H54 (cell line): ENCODE results near the gene PTGDS.

Experiments used
- DNase-seq: peaks from one replicate; pipeline ENCODE4 v3.0.0; 2011; ENCODE audit warnings: low spot score, mixed read lengths; ENCODE audit not compliant: insufficient read length
- FAIRE-seq: peaks from 3 replicates; lab custom pipeline; 2011; peaks lifted over from hg19 to GRCh38; lab: Jason Lieb, UNC
- POLR2A ChIP-seq: IDR thresholded peaks from 2 replicates; pipeline ENCODE4 v1.6.1; 2011; ENCODE audit warnings: low read depth, mild to moderate bottlenecking, low read length

Gene PTGDS

DNA sequence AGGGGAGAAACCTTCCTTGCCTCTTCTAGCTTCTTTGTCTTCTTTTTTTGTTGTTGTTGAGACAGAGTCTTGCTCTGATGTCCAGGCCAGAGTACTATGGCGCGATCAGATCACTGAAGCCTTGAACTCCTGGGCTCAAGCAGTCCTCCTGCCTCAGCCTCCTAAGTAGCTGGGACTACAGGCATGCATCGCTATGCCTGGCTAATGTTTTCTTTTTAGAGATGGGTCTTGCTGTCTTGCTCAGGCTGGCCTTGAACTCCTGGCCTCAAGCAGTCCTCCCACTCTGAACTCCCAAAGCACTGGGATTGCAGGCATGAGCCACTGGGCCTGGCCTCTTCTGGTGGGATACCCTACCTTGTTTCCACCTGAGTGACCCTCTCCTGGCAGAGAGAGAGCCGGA lies 11.6 kb downstream of the PTGDS start:
- FAIRE-seq (no peak), DNase-seq (no peak)
- TF ChIP-seq POLR2A, result no peak

- FAIRE-seq (no peak), DNase-seq (no peak)
- TF ChIP-seq POLR2A, result no peak
Observed at GRCh38 chr9:136990242-136990911, 13.1 kb downstream of the PTGDS start.

DNA sequence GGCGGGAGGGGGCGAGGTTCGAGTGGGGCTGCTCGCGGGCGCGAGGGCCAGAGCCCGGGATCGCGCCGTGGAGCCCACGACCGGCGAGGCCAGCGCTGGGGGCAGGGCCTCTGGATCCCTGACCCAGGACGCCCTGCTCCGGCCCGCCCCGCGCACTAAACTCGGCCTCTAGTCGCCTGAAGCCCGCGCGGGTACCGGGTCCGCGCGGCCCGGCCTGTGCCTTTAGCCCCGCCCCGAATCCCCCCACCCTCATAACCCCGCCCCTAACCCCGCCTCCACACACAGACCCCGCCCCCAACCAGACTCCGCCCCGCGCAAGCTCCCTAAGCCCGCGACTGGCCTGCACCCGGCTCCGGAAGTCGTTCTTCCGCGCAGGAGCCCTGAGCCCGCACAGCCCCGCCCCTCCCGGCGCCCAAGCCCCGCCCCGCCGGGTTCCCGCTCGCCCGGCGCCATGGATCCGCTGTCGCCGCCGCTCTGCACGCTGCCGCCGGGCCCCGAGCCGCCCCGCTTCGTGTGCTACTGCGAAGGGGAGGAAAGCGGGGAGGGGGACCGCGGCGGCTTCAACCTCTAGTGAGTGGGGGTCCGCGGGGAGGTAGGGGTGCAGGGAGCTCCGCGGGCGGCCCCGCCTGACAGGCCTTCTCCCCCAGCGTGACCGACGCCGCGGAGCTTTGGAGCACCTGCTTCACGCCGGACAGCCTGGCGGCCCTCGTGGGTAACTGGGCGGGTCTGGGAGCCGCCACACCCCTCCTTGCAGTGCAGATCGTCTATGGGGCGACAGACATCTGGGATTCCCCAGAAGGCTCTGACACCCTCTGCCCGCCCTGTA lies 14.9 kb downstream of the PTGDS start, which contains the start of gene PAXX:
Gene PAXX (plus strand): TSS at position 430 of the 826 bp plus-strand sequence. CDS start 22 bp downstream, at position 452.
- TF ChIP-seq POLR2A, result peak; percentile 61
- DNase-seq (peak; percentile 100), FAIRE-seq (no peak)

DNA sequence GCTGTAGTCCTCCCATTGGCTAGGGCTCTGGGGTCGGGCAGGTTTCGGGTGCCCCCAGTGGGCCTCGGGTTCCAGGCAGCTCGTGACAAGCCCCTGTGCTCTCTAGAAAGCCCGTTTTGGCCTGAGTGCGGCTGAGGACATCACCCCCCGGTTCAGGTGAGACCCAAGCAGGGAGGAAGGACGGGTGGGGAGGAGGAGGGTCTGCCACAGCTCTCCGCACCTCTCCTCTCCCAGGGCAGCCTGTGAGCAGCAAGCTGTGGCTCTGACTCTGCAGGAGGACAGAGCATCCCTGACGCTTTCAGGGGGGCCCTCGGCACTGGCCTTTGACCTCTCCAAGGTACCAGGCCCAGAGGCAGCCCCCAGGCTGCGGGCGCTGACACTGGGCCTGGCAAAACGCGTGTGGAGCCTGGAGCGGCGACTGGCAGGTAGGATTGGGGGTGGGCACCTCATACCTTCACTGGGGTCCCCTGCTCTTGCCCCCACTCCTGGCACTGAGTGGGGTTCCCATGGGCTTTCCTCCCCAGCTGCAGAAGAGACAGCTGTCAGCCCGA lies 15.6 kb downstream of the PTGDS start:
- no peak for FAIRE-seq
- peak; percentile 0; the same call in 1 of the 2 replicates for TF ChIP-seq POLR2A

GRCh38 chr9:136994180-136994887 lies 17.0 kb downstream of the PTGDS start:
- TF ChIP-seq POLR2A, result no peak
- no peak for FAIRE-seq
- no peak for DNase-seq

More for the DNA sequence above, 15.6 kb downstream of the PTGDS start:
- no peak for DNase-seq

GRCh38 chr9:136994888-136995230 lies 17.6 kb downstream of the PTGDS start:
- DNase-seq (no peak), FAIRE-seq (no peak)
- TF ChIP-seq POLR2A, result no peak; the same call in 1 of the 2 replicates

DNA sequence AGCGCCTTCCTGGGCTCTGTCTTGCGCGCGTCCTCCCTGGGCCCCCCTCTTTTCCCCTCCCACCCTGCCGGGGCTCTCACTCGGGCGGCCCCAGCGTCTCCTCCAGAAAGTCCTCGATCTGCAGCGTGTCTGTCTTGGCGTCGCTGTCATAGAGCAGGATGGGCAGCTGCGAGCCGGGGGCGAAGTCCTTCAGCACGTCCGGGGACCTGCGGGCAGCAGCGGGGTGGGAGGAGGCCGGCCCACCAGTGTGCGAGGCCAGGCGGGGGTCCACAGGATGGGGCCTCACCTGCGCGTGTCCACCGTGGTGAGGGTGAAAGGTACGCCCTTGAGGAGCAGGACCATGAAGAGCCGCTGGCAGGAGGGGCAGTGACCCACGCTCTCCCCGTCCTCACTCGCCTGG lies 18.1 kb downstream of the PTGDS start:
- no peak for FAIRE-seq
- no peak for DNase-seq
- no peak for TF ChIP-seq POLR2A

GRCh38 chr9:136995772-136996311 lies 18.5 kb downstream of the PTGDS start:
- TF ChIP-seq POLR2A, result no peak
- FAIRE-seq (no peak), DNase-seq (peak; percentile 94)

- TF ChIP-seq POLR2A, result peak; percentile 69
- peak; percentile 99 for DNase-seq
- FAIRE-seq, result no peak
Observed at GRCh38 chr9:136996361-136997292, 19.3 kb downstream of the PTGDS start, which contains the start of gene CLIC3. CLIC3 (minus strand) TSS chr9:136996568; CDS start chr9:136996543, 25 bp downstream.

GRCh38 chr9:136997371-136997770 lies 20.1 kb downstream of the PTGDS start:
- FAIRE-seq (no peak), DNase-seq (no peak)
- TF ChIP-seq POLR2A, result no peak

GRCh38 chr9:136997830-136998234 lies 20.5 kb downstream of the PTGDS start:
- FAIRE-seq, result no peak
- no peak for TF ChIP-seq POLR2A
- no peak for DNase-seq

DNA sequence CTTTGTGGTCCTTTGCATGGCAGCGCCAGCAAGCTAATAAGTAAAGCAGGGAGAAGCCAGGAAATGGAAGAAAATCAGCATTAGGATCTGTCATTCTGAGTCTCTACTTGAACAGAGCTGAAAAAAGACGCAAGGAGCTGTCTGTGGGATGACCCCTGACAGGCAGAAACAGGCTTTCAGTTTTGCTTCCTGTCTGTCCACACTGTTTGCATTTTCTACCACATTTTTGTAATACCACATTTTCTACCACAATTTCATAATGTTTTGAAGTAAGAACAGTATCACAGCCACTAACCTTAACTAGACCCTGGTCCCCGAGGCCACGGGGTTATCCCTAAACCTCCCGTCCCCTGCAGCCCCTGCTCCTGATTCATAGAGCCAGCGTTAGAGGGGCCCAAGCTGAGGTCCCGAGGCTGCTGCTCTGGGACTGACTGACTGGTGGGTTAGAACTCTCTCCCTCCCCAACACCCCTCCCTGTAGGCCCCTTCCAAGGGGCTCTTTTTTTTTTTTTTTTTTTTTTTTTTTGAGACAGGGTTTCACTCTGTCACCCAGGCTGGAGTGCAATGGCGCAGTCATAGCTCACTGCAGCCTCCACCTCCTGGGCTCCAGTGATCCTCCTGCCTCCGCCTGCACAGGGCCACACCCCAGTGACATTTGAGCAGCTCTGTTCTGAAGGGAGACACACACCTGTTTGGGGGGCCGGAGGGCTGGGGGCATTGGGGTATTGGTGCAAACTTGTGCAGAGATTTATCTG lies 23.1 kb downstream of the PTGDS start:
- TF ChIP-seq POLR2A, result no peak
- no peak for DNase-seq
- FAIRE-seq, result no peak
